Mesothelial cell of epicardium (in vitro differentiated cells): ENCODE measurements around the gene LDAH. TPM values are rescaled to one million over a fixed set of nuclear protein-coding genes. Genes with fewer than 3 reads are reported as not detected.

Experiments used
- DNase-seq, 2 experiments: peaks; one replicate each; pipeline ENCODE4 v3.0.0; 2021; ENCODE audit warnings: low spot score in 2 of 2; ENCODE audit not compliant: unreplicated experiment in 2 of 2
- H3K27ac Mint-ChIP-seq: 2 replicates; pipeline ENCODE4 v1.8.0; 2021; ENCODE audit warnings: mixed read lengths
- H3K27me3 Mint-ChIP-seq: 2 replicates; pipeline ENCODE4 v1.8.0; 2021; ENCODE audit warnings: low read depth, mixed read lengths
- H3K36me3 Mint-ChIP-seq: 2 replicates; pipeline ENCODE4 v1.8.0; 2021; ENCODE audit warnings: mixed read lengths
- H3K4me1 Mint-ChIP-seq: 2 replicates; pipeline ENCODE4 v1.8.0; 2021; ENCODE audit warnings: mixed read lengths
- H3K4me3 Mint-ChIP-seq: 2 replicates; pipeline ENCODE4 v1.8.0; 2021; ENCODE audit warnings: mild to moderate bottlenecking, moderate library complexity, mixed read lengths
- H3K9me3 Mint-ChIP-seq: 2 replicates; pipeline ENCODE4 v1.8.0; 2021; ENCODE audit warnings: mixed read lengths
- CTCF ChIP-seq: fragments of 200-600 bp; sonication (generic); IDR thresholded peaks from one replicate; pipeline ENCODE4 v1.5.0; 2021; ENCODE audit warnings: antibody characterized with exemption; ENCODE audit not compliant: unreplicated experiment
- total RNA-seq: library from RNA; stranded (reverse); gene quantifications from 3 replicates; pipeline ENCODE4 v1.2.1, GENCODE V29; 2021

Gene LDAH
- total RNA-seq, 1 donor from 2014 or later: 28.9 TPM

DNA sequence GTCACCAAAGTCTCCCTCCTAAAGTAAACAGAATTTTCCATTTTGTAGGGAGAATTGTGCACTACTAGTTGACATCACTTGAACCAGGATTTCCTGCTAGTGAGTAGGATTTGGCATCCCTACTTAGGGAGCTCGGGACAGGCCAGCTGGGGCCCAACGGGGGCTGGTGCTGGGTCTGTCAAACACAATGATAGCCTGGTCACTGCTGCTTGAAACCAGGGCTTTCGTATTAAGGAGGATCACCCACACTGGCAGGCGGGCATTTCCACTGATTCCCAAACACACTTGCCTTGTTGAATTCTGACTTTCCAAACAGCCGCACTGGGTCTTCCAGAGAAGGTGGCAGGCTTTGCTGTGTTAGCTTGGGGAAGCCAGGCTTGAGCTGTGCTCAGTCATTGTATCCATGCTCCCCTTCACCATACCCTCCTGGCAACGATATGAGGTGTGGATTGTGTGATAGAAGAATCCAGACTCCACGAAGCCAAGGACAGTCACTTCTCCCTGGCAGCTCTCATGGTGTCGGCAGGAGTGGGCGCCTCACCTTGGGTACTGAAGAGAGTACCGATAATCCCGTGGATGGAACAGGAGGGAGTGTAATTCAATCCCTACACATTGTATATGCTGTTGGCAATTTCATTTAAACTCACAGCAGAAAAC lies 148.5 kb downstream of the LDAH start:
- Mint-ChIP-seq H3K4me3 (no peak overlapping the region), H3K9me3 (no peaks in the 10 kb centered on the region), H3K27ac (no peak overlapping the region), H3K4me1 (peaks cover 18% of the 10 kb centered on the region), H3K27me3 (peaks cover 63% of the 10 kb centered on the region), H3K36me3 (no peaks in the 10 kb centered on the region)
- DNase-seq: no peak
- TF ChIP-seq CTCF: no peak

DNA sequence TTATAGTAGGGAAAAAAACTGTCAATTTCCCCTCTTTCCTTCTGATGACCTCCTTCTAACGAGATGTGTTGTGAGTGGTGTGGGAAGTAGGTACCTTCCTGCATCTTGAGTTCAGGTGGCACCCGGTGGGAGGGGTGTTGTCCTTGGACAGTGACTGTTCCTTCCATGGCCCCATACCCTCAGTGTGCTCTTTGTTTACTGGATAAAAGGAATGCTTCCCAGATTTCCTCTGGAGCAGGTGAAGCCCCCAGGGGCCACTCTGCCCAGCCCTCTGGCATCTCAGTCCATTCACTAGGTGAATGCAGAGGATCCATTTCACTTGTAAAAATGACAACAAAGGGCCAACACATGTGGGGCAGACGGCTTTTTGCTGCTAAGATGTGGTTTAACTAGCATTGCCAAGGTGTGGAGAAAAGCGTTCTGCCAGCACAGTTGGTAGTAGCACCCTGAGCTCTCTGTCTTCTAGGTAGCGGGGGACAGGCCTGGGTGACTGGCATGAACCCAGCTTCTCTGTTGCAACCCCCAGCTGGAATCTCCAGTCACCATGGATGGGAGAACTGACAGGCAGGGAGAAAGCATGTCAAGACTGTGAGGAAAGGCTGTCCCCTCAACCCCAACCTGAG lies 149.1 kb downstream of the LDAH start:
- no peaks in the 10 kb centered on the region for H3K36me3 Mint-ChIP-seq
- H3K27me3 Mint-ChIP-seq: peaks cover 69% of the 10 kb centered on the region
- no peak overlapping the region for H3K4me3 Mint-ChIP-seq
- H3K4me1 Mint-ChIP-seq: peaks cover 18% of the 10 kb centered on the region
- no peaks in the 10 kb centered on the region for H3K9me3 Mint-ChIP-seq
- no peak overlapping the region for H3K27ac Mint-ChIP-seq
- DNase-seq: no peak
- TF ChIP-seq CTCF: no peak

- Mint-ChIP-seq H3K36me3 (no peaks in the 10 kb centered on the region), H3K27me3 (peaks cover 83% of the 10 kb centered on the region), H3K9me3 (no peaks in the 10 kb centered on the region), H3K4me3 (peak overlapping the region; percentile 24), H3K27ac (no peak overlapping the region), H3K4me1 (peaks cover 18% of the 10 kb centered on the region)
- TF ChIP-seq CTCF: no peak
- no peak for DNase-seq
Measured at GRCh38 chr2:20672201-20672951, 150.5 kb downstream of the LDAH start.

DNA sequence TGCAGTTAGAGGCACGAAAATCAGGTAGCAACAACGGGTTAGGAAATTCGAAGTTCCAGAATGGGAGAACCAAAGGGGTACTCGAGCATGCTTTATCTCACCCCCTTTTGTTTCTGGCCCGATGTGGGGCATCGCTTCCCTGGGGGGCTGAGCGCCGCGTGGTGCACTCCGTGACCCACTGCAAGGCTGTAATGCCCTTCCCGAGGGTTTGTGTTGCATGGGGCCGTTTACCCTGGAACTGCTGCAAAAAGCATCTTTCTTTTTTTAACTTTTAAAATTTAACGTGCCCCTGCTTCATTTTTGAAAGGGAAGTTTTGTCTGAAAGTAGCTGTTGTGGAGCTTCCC lies 151.2 kb downstream of the LDAH start:
- H3K4me3 Mint-ChIP-seq: peak overlapping the region; percentile 33
- H3K27me3 Mint-ChIP-seq: peaks cover 85% of the 10 kb centered on the region
- H3K27ac Mint-ChIP-seq: no peak overlapping the region
- no peak for DNase-seq
- no peak for TF ChIP-seq CTCF
- H3K4me1 Mint-ChIP-seq: peaks cover 18% of the 10 kb centered on the region
- H3K36me3 Mint-ChIP-seq: no peaks in the 10 kb centered on the region
- H3K9me3 Mint-ChIP-seq: no peaks in the 10 kb centered on the region

- Mint-ChIP-seq H3K4me3 (peak overlapping the region; percentile 33), H3K9me3 (no peaks in the 10 kb centered on the region), H3K27ac (no peak overlapping the region), H3K36me3 (no peaks in the 10 kb centered on the region), H3K4me1 (peaks cover 20% of the 10 kb centered on the region), H3K27me3 (peaks cover 90% of the 10 kb centered on the region)
- DNase-seq: no peak
- no peak for TF ChIP-seq CTCF
Measured at GRCh38 chr2:20671036-20671735, 151.7 kb downstream of the LDAH start.
